K562 (cell line): ENCODE data around the gene YWHAB. TPM values are rescaled to one million over a fixed set of nuclear protein-coding genes. Genes with fewer than 3 reads are reported as not detected.

Experiments used
- ATAC-seq: fragments of 200-7000 bp; cut with Tn5 transposase; 3 replicates; pipeline ENCODE4 v1.9.1; 2020; ENCODE audit warnings: moderate library complexity
- BruUV-seq: library from RNA; stranded (reverse); fragments of 400-500 nt; replicated peaks from 2 replicates; lab custom pipeline; 2021; lab: Mats Ljungman, UMichigan
- CTCF ChIA-PET: fragments of 300-600 bp; formaldehyde crosslinking; extraction: SDS; loops from one replicate; lab custom pipeline; 2021; ENCODE audit warnings: low intra/inter-chr PET ratio; lab: Yijun Ruan, JAX
- POLR2A ChIA-PET: fragments of 300-600, 350-650 bp; sonication (Branson Sonifier 250); formaldehyde crosslinking; extraction: SDS; loops from one replicate; lab custom pipeline; 2021; ENCODE audit warnings: antibody characterized with exemption, inconsistent platforms; lab: Yijun Ruan, JAX
- DNase-seq, 4 experiments: peaks; one replicate each; pipeline versions ENCODE4 v3.0.0 to v3.0.0-alpha.2; 2011 to 2018; ENCODE audit warnings: low spot score in 3 of 4, mixed read lengths in 3 of 4; ENCODE audit errors: extremely low read depth in 1 of 4
- FAIRE-seq: peaks from 2 replicates; lab custom pipeline; 2011; peaks lifted over from hg19 to GRCh38; lab: Jason Lieb, UNC
- H2AFZ ChIP-seq: 2 replicates; pipeline ENCODE4 v1.6.0; 2011; ENCODE audit warnings: low read depth, low read length, control low read depth, inconsistent platforms
- H3K27ac ChIP-seq: fragments of 200-600 bp; 3 replicates; pipeline ENCODE4 v1.8.0; 2011; ENCODE audit warnings: low read depth, mild to moderate bottlenecking, control low read depth, inconsistent platforms, low read length, moderate library complexity, mixed read lengths; ENCODE audit errors: extremely low read depth
- H3K27me3 ChIP-seq, 2 experiments: fragments of 300-600 bp in 1 of 2; 2 replicates in 1 of 2; 3 replicates in 1 of 2; pipeline versions ENCODE4 v1.6.0 to v1.8.0; 2011; ENCODE audit warnings: inconsistent platforms in 2 of 2, low read length in 2 of 2, mild to moderate bottlenecking in 1 of 2, mixed read lengths in 1 of 2, moderate library complexity in 1 of 2; ENCODE audit not compliant: control insufficient read depth in 2 of 2, insufficient read depth in 2 of 2
- H3K36me3 ChIP-seq: fragments of 300-600 bp; 3 replicates; pipeline ENCODE4 v1.8.0; 2011; ENCODE audit warnings: mild to moderate bottlenecking, low read length, inconsistent platforms; ENCODE audit not compliant: control insufficient read depth, insufficient read depth
- H3K4me1 ChIP-seq, 2 experiments: fragments of 200-600 bp in 1 of 2; replicated peaks in 1 of 2; 2 replicates in 1 of 2; 3 replicates in 1 of 2; pipeline versions ENCODE4 v1.5.1 to v1.8.0; 2011; ENCODE audit warnings: inconsistent platforms in 2 of 2, low read length in 2 of 2, mild to moderate bottlenecking in 1 of 2, mixed read lengths in 1 of 2, moderate library complexity in 1 of 2; ENCODE audit not compliant: control insufficient read depth in 2 of 2, insufficient read depth in 2 of 2
- H3K4me2 ChIP-seq: 2 replicates; pipeline ENCODE4 v1.6.1; 2011; ENCODE audit warnings: low read length, control low read depth, inconsistent platforms, mixed read lengths; ENCODE audit not compliant: insufficient read depth
- H3K4me3 ChIP-seq: fragments of 200-600 bp; sonication (generic), shearing (Covaris generic); 2 replicates; pipeline ENCODE4 v1.5.1; 2016; ENCODE audit warnings: control low read depth, inconsistent platforms
- H3K79me2 ChIP-seq: fragments of 200-600 bp; 3 replicates; pipeline ENCODE4 v1.8.0; 2011; ENCODE audit warnings: low read length, inconsistent platforms; ENCODE audit not compliant: control insufficient read depth, insufficient read depth
- H3K9ac ChIP-seq, 2 experiments: 2 replicates each; pipeline versions ENCODE4 v1.6.0 to v1.6.1; 2011; ENCODE audit warnings: low read depth in 2 of 2, low read length in 2 of 2, control low read depth in 1 of 2, inconsistent platforms in 1 of 2, mild to moderate bottlenecking in 1 of 2, mixed read lengths in 1 of 2; ENCODE audit not compliant: insufficient read depth in 1 of 2
- H3K9me1 ChIP-seq: one replicate; pipeline ENCODE4 v1.6.0; 2011; ENCODE audit warnings: inconsistent platforms, mild to moderate bottlenecking, low read length, moderate library complexity; ENCODE audit not compliant: control insufficient read depth, insufficient read depth
- H3K9me3 ChIP-seq: replicated peaks from 2 replicates; pipeline ENCODE4 v1.5.1; 2011; ENCODE audit warnings: low read depth, low read length, inconsistent platforms; ENCODE audit not compliant: control insufficient read depth, insufficient read depth
- H4K20me1 ChIP-seq: replicated peaks from 2 replicates; pipeline ENCODE4 v1.6.1; 2011; ENCODE audit warnings: low read length, inconsistent platforms, mixed read lengths; ENCODE audit not compliant: control insufficient read depth, insufficient read depth
- HDGF ChIP-seq: fragments of 450-650 bp; IDR thresholded peaks from 2 replicates; pipeline ENCODE4 v1.6.1; 2016
- HLTF ChIP-seq: fragments of 450-650 bp; IDR thresholded peaks from 2 replicates; pipeline ENCODE4 v1.6.1; 2016
- POLR2AphosphoS5 ChIP-seq: IDR thresholded peaks from 2 replicates; pipeline ENCODE4 v1.6.1; 2011; ENCODE audit warnings: mild to moderate bottlenecking, low read depth, low read length, moderate library complexity; ENCODE audit not compliant: control insufficient read depth, insufficient read depth
- RBM14 ChIP-seq: fragments of 200-400 bp; formaldehyde crosslinking; IDR thresholded peaks from 2 replicates; pipeline ENCODE4 v1.6.1; 2018; ENCODE audit warnings: low read depth, mild to moderate bottlenecking, low read length, moderate library complexity, borderline replicate concordance; ENCODE audit not compliant: insufficient read depth
- SRF ChIP-seq, 2 experiments: fragments of 250-450, 450-650 bp in 1 of 2; sonication (Bioruptor Pico) in 1 of 2; sonication (generic) in 1 of 2; formaldehyde crosslinking; IDR thresholded peaks; 2 replicates each; pipeline versions ENCODE4 v1.5.0 to v1.5.1; 2020 to 2022; ENCODE audit warnings: mild to moderate bottlenecking in 1 of 2, missing genetic modification reagents in 1 of 2
- SRSF1 ChIP-seq: fragments of 200-400 bp; formaldehyde crosslinking; IDR thresholded peaks from 2 replicates; pipeline ENCODE4 v1.6.1; 2017; ENCODE audit warnings: mild to moderate bottlenecking, low read depth, low read length, moderate library complexity
- THRAP3 ChIP-seq: fragments of 450-650 bp; IDR thresholded peaks from 2 replicates; pipeline ENCODE4 v1.6.1; 2016; ENCODE audit warnings: mild to moderate bottlenecking, inconsistent platforms, borderline replicate concordance
- TRIM24 ChIP-seq, 2 experiments: fragments of 450-650 bp; IDR thresholded peaks; 2 replicates each; pipeline ENCODE4 v1.6.1; 2016
- WGBS: fragments of 100-300 bp; shearing (Covaris generic); methylation state at CpG from one replicate; pipeline ENCODE4 v1.1.6; 2016; ENCODE audit warnings: low coverage, mixed read lengths; ENCODE audit not compliant: insufficient coverage; ENCODE audit errors: missing lambda C conversion rate; 5-methylcytosine and 5-hydroxymethylcytosine counted together
- in situ Hi-C: fragments of 300-500 bp; cut with MboI; formaldehyde crosslinking; loops from 4 replicates; pipeline ENCODE4 v1.15.0; 2018; ENCODE audit warnings: inconsistent platforms, mixed read lengths
- intact Hi-C: fragments of 100-400 bp; cut with micrococcal nuclease; formaldehyde crosslinking; loops from 2 replicates; pipeline ENCODE4 v1.14.2; 2022
- polyA plus RNA-seq, 8 experiments: library from polyadenylated mRNA; depleted of rRNA in 4 of 8; stranded (reverse) in 5 of 8; unstranded in 3 of 8; fragments of >200 nt; fragmentation: Nextera tagmentation in 2 of 8; fragmentation: Illumina TruSeq in 1 of 8; extraction: Ambion mirVana in 2 of 8; extraction: Trizol in 1 of 8; gene quantifications; 2 replicates each; pipeline versions ENCODE4 v1.2.1 to v1.2.3, GENCODE V29; 2011 to 2014; ENCODE audit warnings: inconsistent platforms in 1 of 8, missing spikeins in 1 of 8
- total RNA-seq, 7 experiments: library from RNA; depleted of rRNA in 6 of 7; stranded (reverse); fragments of >200 nt in 6 of 7; fragmentation: Illumina TruSeq in 2 of 7; extraction: Trizol in 2 of 7; gene quantifications; 2 replicates each; pipeline versions ENCODE4 v1.2.1 to v1.2.3, GENCODE V29; 2011 to 2021; ENCODE audit warnings: low replicate concordance in 1 of 7
- TF ChIP-seq, protein P1 (sequence below), 3 experiments: IDR thresholded peaks in 2 of 3; conservative IDR thresholded peaks in 1 of 3; 2 replicates each; pipeline ENCODE4 v1.5.1; 2011 to 2012; ENCODE audit warnings: low read length in 3 of 3, mild to moderate bottlenecking in 3 of 3, control low read depth in 2 of 3, improper control_type of control experiment in 1 of 3, inconsistent platforms in 1 of 3, low read depth in 1 of 3, mixed read lengths in 1 of 3, moderate library complexity in 1 of 3; ENCODE audit not compliant: insufficient read depth in 2 of 3

Gene YWHAB
- total and polyA plus RNA-seq, 9 of the 15 experiments (the other 6 are each of a cell fraction or from before 2014, with no cell fraction given): 60.6 to 185 (median 96.1) TPM

GRCh38 chr20:44952731-44953130, 67.2 kb downstream of the YWHAB start:
- no peak overlapping the region for H3K4me3 ChIP-seq
- no peaks in the 10 kb centered on the region for H3K9me1 ChIP-seq
- H3K27me3 ChIP-seq: no peaks in the 10 kb centered on the region
- POLR2A ChIA-PET: interaction anchor here (0.9 to 3.6 kb wide), 4 partner anchors 8 to 43 kb away, joined by 3 to 36 read pairs (median 12); partner anchors contain the start of genes PABPC1L and TOMM34
- no peak overlapping the region for H2AFZ ChIP-seq
- no peak overlapping the region for H3K27ac ChIP-seq
- in situ Hi-C loops (no loop called here), intact Hi-C loops (no loop called here)
- H3K9me3 ChIP-seq: no peaks in the 10 kb centered on the region
- no peaks in the 10 kb centered on the region for H4K20me1 ChIP-seq
- H3K4me2 ChIP-seq: no peak overlapping the region
- 0 out of 5 replicates have a peak, but pooled peaks cover 0 to 2% of the 10 kb centered on the region in 2 experiments for H3K4me1 ChIP-seq
- TF ChIP-seq SRSF1: no peak
- no peak for TF ChIP-seq RBM14
- no peak for TF ChIP-seq TRIM24 (IDR thresholded peaks at IDR 0.05)
- TF ChIP-seq THRAP3: no peak
- WGBS: 92% methylated on average over 1 of the region's 1 CpG
- BruUV-seq: no TSS peak
- peaks cover 100% of the 10 kb centered on the region for H3K36me3 ChIP-seq
- peaks cover 21% of the 10 kb centered on the region for H3K79me2 ChIP-seq
- ATAC-seq (no peak), DNase-seq (no peak), FAIRE-seq (no peak)
- H3K9ac ChIP-seq: no peak overlapping the region
- CTCF ChIA-PET: no interaction called here

GRCh38 chr20:44954211-44954610, 68.7 kb downstream of the YWHAB start:
- intact Hi-C loops (no loop called here), in situ Hi-C loops (no loop called here)
- CTCF ChIA-PET: no interaction called here
- no peak overlapping the region for H3K9ac ChIP-seq
- 88% methylated on average over 5 of the region's 5 CpGs for WGBS
- no peak overlapping the region for H3K4me3 ChIP-seq
- DNase-seq (peak in 1 of 4 experiments; percentile 4), ATAC-seq (no peak), FAIRE-seq (no peak)
- peaks cover 3 to 9% of the 10 kb centered on the region in 2 experiments; a peak in 3 of 5 replicates for H3K4me1 ChIP-seq
- peaks cover 35% of the 10 kb centered on the region for H3K79me2 ChIP-seq
- no peaks in the 10 kb centered on the region for H3K27me3 ChIP-seq
- H3K4me2 ChIP-seq: no peak overlapping the region
- H3K9me3 ChIP-seq: no peaks in the 10 kb centered on the region
- H2AFZ ChIP-seq: no peak overlapping the region
- peaks cover 95% of the 10 kb centered on the region for H3K36me3 ChIP-seq
- H3K9me1 ChIP-seq: no peaks in the 10 kb centered on the region
- POLR2A ChIA-PET: interaction anchor here (3.6 kb wide), 1 partner anchor 13 kb away, joined by 36 read pairs; no protein-coding TSS in a partner anchor
- no peaks in the 10 kb centered on the region for H4K20me1 ChIP-seq
- no peak for TF ChIP-seq HDGF
- TF ChIP-seq SRF (CRISPR knock-in tag; IDR thresholded peaks at IDR 0.05): no peak
- TF ChIP-seq, protein P1, sequence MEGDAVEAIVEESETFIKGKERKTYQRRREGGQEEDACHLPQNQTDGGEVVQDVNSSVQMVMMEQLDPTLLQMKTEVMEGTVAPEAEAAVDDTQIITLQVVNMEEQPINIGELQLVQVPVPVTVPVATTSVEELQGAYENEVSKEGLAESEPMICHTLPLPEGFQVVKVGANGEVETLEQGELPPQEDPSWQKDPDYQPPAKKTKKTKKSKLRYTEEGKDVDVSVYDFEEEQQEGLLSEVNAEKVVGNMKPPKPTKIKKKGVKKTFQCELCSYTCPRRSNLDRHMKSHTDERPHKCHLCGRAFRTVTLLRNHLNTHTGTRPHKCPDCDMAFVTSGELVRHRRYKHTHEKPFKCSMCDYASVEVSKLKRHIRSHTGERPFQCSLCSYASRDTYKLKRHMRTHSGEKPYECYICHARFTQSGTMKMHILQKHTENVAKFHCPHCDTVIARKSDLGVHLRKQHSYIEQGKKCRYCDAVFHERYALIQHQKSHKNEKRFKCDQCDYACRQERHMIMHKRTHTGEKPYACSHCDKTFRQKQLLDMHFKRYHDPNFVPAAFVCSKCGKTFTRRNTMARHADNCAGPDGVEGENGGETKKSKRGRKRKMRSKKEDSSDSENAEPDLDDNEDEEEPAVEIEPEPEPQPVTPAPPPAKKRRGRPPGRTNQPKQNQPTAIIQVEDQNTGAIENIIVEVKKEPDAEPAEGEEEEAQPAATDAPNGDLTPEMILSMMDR (IDR thresholded peaks at IDR 0.05 in 2 of 3, conservative IDR thresholded peaks at IDR 0.05 in 1 of 3; ENCODE audit: insufficient read depth in 2 of 3, low read depth in 1 of 3, low read length in 3 of 3): no peak
- no peak for TF ChIP-seq HLTF
- TF ChIP-seq POLR2AphosphoS5: 0 out of 2 replicates have a peak, but pooled peaks have one; percentile 3
- BruUV-seq: no TSS peak
- no peak overlapping the region for H3K27ac ChIP-seq
